IPS-18c (cell line): ENCODE measurements around the gene RUNX1.

ENCODE experiments used
- H3K4me3 ChIP-seq: 2 replicates; pipeline ENCODE4 v1.7.0; 2013; ENCODE audit warnings: low read depth, mild to moderate bottlenecking, low read length, moderate library complexity; ENCODE audit not compliant: insufficient read depth
- H3K9me3 ChIP-seq: one replicate; pipeline ENCODE4 v1.6.1; 2013; ENCODE audit warnings: mild to moderate bottlenecking, low read length, moderate library complexity; ENCODE audit not compliant: control insufficient read depth, insufficient read depth

The RUNX1 gene

DNA sequence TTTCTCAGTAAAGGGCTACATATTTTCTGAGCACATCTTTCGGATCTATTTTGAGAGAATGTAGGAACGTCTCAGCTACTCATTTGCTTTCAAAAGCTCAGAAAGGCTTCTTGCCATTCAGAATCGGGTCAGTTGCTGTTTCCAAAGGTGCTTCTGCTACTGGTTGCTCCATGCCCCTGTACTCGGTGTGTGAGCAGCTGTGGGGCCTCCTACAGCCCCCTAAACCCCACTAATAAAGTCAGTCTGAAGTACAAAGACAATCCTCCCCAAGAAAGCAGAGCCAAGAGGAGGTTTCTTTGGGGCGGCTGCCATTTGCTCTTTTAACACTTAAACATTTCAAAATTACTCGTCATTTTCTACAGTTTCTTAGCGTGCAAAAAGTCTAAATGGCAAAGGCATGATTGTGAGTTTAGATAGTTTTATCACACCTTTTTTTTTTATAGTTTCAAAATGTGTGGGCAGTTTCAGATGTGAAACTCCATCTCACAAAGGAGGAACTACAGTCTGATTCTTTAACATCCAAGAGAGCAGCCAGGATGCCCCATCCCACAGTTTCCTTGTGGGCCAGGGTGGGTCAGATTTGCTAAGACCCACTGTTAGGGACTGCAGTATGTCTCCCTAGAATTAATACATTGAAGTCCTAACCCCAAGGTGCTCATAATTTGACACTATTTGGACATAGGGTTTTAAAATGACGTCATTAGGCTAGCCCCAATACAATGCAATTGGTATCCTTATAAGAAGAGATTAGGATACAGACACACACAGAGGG is 4.1 kb downstream of the RUNX1 start:
- no peak overlapping the region for H3K4me3 ChIP-seq

DNA sequence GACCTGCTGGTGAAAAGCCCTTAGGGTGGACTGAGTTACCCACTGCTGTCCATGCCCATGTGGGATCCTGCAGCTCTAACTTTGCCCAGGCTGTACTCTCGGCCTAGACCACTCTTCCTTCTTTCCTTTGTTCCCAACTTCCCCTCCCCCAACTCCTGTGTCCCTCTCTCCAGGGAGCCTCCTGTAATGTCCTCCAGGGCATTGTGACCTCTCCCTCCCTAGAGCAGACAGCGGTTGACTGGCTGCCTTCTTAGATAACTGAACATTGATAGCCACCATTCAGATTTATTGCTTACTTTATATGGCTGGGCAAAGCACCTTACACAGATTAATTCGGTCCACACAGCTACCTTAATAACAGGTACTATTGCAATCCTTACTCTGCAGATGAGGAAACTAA is 5.0 kb downstream of the RUNX1 start:
- Histone ChIP-seq H3K9me3 (no peaks in the 10 kb centered on the region), H3K4me3 (no peak overlapping the region)

More for the DNA sequence above, 4.1 kb downstream of the RUNX1 start:
- H3K9me3 ChIP-seq: no peaks in the 10 kb centered on the region

DNA sequence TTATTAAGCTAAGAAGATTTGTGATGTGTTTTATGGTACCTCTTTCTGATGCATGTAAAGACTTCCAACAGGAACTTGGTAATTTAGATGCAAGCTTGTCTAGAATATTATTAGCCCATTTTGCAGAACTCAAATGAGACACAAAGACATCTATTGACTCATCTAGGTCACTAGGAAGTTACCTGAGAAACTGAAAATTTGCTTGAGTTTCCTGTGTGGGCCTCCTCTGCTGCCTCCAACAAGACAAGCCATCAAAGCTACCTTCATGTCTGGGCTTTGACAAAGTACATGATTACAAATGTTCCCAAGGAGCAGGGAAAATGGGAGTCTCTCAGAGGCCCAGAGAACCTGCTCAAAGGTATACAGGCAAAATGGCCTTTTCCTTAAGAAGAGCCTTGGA is 5.6 kb downstream of the RUNX1 start:
- Histone ChIP-seq H3K4me3 (no peak overlapping the region), H3K9me3 (no peaks in the 10 kb centered on the region)

DNA sequence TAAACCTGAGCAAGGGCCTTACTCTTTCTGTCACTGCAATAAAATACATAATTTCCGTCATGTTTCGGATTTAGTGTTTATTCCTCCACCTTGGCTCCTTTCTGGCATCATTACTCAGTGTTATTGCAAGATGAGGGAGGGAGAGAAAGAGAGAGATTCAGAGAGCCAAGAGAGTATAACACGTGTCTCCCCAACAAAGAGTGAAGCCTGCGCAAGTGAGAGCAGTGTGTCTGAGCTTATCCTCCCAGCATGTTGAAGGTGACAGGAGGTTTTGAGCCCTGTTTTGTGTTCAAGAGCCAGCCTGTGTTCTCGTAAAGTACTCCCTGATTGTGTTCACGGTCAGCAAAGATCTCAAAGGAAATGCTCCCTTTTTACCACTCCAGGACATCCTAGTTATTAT is 6.3 kb downstream of the RUNX1 start:
- Histone ChIP-seq H3K4me3 (no peak overlapping the region), H3K9me3 (no peaks in the 10 kb centered on the region)

DNA sequence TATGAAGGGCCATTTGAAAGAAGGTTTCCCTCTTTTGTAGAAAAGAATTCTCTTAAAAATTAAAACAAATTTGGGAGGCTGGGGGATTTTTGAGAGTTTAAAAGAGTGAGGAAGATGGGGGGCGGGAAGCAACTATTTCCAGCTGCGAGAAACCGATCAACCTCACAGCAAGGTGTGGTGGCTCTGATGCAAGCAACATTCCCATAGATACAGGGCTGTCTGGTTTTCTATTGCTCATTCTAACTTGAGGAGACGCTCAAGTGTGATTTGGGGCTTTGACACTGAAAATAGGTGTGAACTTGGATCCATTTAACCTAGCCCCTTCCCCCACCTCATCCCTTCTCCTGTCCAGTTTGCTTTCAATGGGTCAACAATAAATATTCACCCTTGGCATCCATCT is 7.2 kb downstream of the RUNX1 start:
- no peaks in the 10 kb centered on the region for H3K9me3 ChIP-seq
- no peak overlapping the region for H3K4me3 ChIP-seq

DNA sequence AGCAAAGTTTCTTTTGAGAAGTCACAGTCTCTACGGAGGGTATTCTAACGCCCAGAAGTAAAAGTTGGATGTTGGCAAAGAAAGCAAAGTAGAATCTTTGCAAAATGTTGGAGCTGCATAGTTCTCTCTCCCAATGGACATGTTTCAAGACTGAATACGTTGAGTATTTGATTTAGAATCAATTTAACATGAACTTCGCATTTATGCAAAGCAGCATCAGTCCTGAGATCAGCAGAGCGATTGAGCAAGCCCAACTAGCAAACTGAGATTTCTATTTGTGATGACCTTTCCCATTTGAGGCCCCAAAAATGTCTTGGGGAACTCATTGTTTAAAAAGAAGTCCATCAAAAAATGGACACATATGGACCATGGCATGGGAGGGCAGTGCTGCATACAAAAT is 8.0 kb downstream of the RUNX1 start:
- Histone ChIP-seq H3K9me3 (no peaks in the 10 kb centered on the region), H3K4me3 (no peak overlapping the region)

DNA sequence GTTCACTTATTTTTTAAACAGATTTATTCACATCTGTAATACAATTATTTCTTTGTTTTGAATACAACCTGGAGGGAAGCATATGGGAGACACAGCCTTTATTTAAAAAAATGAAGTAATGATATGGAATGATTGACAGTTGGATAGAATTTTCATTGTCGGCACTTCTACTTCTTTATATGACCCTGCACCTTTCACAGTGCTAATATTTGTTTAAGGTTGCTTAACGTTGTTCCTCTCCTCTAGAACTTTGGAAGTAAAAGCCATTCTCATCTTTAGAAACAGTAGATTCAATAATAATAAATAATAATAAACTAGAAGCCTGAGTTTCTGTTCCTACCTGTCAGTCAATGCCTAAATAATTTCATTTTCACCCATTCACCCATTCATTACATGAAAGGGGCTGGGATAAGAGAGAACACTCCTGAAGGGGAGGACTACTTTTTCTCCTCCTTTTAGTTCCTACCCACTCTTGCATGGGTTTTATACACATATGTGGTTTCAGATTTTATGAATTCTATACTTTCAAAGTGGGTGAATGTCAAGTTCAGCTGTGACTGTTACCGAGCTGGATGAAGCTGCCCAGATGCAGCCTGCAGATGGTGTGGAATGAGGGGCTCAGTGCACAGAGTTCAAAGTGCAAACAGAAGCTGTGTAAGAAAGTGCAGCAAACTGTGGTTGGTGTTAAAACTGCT is 9.4 kb downstream of the RUNX1 start:
- Histone ChIP-seq H3K9me3 (no peaks in the 10 kb centered on the region), H3K4me3 (no peak overlapping the region)

DNA sequence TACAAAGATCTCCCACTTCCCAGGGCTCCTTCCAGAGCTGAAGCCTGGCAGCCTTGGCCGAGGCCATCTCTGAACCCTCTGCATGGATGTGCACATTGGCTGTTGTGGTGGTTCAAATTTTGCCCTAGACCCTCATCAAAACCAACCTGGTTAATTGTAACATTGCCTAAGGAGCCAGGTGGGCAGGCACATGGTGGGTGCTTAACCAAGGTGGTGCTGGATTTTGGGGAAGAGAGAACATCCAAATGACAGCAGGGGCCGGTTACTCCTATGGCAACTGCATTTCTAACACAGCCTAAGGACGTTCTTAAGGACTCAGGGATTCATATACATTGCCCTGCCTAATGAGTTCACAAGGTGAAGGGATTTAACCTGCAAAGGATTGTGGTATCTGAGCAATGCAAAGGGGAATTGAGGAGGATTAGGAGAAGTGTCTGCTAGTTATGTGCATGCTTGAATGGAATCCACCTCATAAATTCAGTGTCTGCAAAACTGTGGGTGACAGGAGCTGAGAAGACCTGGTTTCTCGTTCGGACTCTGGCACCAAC is 10.3 kb downstream of the RUNX1 start:
- Histone ChIP-seq H3K9me3 (no peaks in the 10 kb centered on the region), H3K4me3 (no peak overlapping the region)

DNA sequence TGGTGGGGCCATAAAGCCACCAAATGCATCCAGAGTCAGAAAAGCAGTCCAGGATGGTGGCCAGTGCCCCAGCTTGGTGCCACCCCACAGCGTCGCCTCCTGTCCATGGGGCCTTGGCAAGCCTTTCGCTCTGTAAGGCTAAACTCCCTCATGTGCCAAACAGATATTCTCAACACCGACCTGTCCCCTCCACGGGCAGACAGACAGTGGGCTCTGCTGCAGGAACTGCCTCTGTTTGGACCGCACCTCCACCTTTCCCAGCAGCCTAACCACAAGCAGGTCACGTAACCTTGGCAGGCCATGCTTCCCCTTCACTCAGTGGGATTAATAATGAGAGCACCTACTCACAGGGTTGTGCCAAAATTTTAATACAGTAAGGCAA is 11.7 kb downstream of the RUNX1 start:
- Histone ChIP-seq H3K9me3 (no peaks in the 10 kb centered on the region), H3K4me3 (no peak overlapping the region)

DNA sequence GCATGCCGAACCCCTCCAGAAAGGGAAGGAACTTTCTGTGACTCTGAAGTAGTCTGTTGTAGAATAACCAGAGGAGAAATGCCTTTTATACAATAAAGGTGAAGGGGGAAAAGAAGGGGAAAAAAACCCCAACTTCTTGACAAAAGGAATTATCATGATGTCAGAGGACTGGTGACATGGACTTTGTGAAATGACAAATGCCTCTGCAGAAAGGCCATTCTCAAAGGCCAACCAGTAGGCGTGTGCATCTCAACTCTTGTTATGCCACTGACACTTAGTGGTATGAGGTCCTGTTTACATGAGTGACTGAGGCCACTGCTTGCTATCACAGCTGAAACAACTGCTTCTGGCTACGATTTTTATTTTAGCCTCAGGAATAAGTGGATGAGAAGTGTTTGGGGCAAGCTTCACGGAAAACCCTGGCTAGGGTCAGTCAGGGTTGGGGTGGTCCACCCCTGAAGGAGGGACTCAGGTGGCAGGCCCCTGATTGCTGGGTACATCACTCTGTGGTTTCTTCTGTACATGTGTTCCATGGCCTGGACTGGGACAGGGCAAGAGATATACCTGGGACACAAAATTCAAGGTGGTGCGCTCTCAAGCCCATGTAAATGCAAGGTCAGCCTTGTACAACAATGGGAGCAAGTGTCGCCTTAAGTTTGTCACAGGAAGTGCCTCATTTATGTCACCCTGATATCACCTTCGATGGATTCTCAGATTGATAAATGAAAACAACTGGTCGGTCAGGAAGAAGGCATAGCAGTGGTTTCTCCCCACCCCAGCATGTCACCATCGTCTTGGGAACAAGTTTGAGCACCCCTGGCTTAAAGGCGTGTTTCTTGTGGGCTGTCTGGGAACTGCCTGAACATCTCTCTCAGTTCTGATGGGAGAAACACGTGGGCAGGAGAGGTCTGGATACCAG is 12.4 kb downstream of the RUNX1 start:
- no peak overlapping the region for H3K4me3 ChIP-seq
- H3K9me3 ChIP-seq: no peaks in the 10 kb centered on the region

DNA sequence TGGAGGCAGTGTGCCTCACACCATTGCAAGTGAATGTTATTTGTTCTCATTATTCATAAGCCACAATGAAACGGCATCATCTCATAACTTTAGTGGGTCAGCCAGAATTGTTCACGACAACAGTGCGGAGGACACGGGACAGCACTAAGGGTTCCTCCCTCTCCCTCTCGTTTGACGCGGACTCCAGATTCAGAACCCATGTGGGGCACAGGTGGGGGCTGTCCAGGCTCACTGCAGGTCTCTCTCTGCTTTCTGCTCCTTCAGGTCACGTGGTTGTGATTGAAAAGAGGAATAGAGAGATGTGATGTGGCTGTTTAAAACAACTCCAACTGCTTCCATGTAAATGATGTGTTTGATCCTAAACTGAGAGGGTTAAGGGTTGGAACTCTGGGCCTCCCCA is 13.5 kb downstream of the RUNX1 start:
- Histone ChIP-seq H3K9me3 (no peaks in the 10 kb centered on the region), H3K4me3 (no peak overlapping the region)

DNA sequence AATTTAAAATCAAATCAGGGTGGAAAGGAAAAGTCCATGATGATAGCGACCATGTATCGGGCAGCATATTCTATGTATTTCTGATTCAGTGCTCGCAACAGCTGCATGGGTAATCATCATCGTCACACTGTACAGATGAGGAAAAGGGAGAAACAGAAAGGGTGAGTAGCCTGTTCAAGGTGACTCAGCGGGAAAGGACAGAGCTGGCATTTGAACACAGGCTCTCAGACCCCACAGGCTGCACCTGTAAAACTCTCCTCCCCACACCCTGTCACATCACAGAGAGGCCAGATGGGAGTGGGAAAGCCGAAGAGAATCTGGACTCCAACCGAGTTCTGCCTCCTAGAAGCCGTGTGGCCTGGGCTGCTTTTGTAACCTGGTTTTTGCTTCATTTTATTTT is 14.0 kb downstream of the RUNX1 start:
- H3K4me3 ChIP-seq: no peak overlapping the region
- H3K9me3 ChIP-seq: no peaks in the 10 kb centered on the region

DNA sequence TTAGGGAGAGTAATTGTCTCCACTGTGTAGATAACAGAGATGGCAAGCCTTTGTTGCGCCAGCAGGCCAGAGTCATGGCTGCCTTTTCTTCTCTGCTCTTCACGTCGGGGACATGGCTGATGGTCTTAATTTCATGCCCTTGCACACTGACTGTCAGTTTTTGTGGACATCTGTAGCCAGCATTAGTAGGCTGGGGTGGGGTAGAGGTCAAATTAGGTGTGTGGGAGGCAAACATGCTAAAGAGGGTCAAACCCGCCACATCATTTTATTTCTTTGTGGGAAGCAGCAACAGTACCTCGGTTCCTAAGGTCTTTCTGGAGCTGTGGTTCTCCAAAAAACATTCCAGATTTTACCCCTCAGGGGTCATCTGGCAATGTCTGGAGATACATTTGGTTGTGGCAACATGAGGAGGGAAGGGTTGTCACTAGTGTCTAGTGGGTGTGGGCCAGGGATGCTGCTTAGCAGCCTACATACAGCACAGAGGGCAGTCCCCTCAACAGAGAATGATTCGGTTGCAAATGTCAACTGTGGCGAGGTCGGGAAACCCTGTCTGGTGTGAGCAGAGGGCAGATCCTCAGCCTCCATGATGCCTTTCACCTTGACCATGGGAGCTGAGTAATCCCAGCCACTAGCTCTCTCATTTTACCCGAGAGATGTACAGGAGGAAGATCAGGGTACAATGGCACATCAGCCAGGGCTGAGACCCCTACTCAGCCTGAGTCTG is 14.7 kb downstream of the RUNX1 start:
- no peaks in the 10 kb centered on the region for H3K9me3 ChIP-seq
- no peak overlapping the region for H3K4me3 ChIP-seq

DNA sequence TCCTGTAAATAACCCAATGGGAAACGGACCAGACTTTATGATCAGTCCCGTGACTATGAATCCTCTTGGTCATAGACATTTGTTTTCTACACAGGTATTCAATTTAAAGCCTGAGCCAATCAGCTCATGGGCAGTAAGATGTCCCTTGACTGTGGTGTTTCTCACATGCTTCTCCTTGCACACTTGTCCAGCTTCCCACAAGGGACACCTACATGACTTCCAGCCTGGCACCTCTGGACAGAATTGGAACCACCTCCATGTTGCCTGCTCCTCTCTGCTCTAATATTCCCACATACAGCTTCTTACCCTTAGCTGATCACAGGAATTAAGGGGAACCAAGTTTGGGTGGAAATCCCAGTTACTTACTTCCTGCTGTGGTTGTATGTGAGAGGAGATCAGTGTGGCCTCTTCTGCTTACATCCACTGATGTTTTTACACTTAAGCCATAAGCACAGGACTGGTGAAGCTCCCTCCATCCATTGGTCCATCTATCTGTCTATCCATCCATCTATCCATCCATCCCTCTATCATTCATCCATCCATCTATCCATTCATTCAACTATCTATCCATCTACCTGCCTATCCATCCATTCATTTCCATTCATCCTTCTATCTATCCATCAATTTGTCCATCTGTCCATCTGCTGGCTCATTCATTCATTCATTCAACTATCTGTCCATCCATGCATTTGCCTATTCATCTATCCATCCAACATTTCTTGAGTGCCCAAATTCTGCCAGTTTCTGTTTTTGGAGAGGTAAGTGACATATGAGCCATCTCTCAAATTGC is 16.4 kb downstream of the RUNX1 start:
- Histone ChIP-seq H3K4me3 (no peak overlapping the region), H3K9me3 (no peaks in the 10 kb centered on the region)

DNA sequence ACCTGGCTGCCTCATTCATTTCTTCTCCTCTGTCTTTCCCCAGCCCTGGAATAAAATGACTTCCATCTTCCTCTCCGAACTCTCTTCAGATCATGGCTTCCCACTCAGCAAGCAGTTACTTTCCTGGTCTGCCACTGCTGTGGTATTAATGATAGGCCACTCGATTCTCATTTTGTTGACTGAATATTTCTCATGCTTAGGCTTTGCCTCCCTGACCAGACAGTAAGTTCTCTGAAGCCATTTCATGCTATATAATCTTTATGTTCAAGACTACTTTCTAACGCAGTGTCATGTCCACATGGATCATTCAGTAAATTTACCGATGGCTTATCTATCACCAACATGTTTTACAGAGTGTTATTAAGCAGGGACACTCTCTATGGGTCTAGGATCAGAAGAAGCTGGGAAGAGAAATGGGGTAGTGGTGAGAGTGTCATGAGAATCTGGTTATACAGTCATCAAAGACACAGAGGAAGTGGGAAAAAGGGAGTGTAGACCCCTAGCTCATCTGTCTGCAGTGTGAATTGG is 20.6 kb downstream of the RUNX1 start:
- H3K4me3 ChIP-seq: no peak overlapping the region
- H3K9me3 ChIP-seq: no peaks in the 10 kb centered on the region
